ENCODE data around the gene MARCHF6. TPM values are rescaled to one million over a fixed set of nuclear protein-coding genes. Genes with fewer than 3 reads are reported as not detected.
A peak's percentile ranks its signal among the peaks of the same experiment; 100 is the strongest.

MARCHF6 gene
- total and polyA plus RNA-seq, 9 of the 15 experiments (the other 6 are each of a cell fraction or from before 2014, with no cell fraction given): 74.1 to 456 (median 116) TPM

DNA sequence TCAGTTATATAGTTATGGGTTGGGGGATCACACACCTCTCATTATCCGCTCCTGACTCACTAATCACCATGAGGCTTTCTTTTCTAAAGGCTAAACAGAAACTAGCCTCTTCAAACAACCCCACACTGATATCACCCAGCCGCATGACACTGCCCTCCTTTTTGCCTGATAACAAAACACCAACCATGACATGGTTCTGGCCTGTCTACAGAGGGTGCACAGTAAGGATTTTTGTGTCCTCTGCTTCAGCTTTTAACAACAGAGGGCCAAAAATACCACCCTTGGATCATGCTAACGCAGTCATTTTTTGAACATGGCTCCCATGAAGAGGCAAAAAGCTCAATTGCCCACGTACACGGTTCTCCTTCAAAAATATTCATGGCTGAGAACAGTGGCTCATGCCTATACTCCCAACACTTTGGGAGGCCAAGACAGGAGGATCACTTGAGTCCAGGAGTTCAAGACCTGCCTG is 49.8 kb upstream of the MARCHF6 start (continued):
- TF ChIP-seq, protein P1, sequence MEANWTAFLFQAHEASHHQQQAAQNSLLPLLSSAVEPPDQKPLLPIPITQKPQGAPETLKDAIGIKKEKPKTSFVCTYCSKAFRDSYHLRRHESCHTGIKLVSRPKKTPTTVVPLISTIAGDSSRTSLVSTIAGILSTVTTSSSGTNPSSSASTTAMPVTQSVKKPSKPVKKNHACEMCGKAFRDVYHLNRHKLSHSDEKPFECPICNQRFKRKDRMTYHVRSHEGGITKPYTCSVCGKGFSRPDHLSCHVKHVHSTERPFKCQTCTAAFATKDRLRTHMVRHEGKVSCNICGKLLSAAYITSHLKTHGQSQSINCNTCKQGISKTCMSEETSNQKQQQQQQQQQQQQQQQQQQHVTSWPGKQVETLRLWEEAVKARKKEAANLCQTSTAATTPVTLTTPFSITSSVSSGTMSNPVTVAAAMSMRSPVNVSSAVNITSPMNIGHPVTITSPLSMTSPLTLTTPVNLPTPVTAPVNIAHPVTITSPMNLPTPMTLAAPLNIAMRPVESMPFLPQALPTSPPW (CRISPR knock-in tag; IDR thresholded peaks at IDR 0.05): peak; percentile 64
- TF ChIP-seq ZNF175 (CRISPR knock-in tag; IDR thresholded peaks at IDR 0.05; ENCODE audit: low read depth) (peak; percentile 60; the same call in 1 of the 2 replicates), ZBTB8A (IDR thresholded peaks at IDR 0.05; ENCODE audit: partially characterized antibody) (no peak), HNRNPLL (IDR thresholded peaks at IDR 0.05; ENCODE audit: low read depth, low read length, poor library complexity, severe bottlenecking) (peak; percentile 11), NCOA4 (IDR thresholded peaks at IDR 0.05; ENCODE audit: partially characterized antibody) (no peak)
- TF ChIP-seq, protein P2, sequence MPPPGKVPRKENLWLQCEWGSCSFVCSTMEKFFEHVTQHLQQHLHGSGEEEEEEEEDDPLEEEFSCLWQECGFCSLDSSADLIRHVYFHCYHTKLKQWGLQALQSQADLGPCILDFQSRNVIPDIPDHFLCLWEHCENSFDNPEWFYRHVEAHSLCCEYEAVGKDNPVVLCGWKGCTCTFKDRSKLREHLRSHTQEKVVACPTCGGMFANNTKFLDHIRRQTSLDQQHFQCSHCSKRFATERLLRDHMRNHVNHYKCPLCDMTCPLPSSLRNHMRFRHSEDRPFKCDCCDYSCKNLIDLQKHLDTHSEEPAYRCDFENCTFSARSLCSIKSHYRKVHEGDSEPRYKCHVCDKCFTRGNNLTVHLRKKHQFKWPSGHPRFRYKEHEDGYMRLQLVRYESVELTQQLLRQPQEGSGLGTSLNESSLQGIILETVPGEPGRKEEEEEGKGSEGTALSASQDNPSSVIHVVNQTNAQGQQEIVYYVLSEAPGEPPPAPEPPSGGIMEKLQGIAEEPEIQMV (tag; conservative IDR thresholded peaks at IDR 0.05; ENCODE audit: low read depth): peak; percentile 70; the same call in 1 of the 2 replicates
- TF ChIP-seq, protein P3, sequence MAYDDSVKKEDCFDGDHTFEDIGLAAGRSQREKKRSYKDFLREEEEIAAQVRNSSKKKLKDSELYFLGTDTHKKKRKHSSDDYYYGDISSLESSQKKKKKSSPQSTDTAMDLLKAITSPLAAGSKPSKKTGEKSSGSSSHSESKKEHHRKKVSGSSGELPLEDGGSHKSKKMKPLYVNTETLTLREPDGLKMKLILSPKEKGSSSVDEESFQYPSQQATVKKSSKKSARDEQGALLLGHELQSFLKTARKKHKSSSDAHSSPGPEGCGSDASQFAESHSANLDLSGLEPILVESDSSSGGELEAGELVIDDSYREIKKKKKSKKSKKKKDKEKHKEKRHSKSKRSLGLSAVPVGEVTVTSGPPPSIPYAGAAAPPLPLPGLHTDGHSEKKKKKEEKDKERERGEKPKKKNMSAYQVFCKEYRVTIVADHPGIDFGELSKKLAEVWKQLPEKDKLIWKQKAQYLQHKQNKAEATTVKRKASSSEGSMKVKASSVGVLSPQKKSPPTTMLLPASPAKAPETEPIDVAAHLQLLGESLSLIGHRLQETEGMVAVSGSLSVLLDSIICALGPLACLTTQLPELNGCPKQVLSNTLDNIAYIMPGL (CRISPR knock-in tag; IDR thresholded peaks at IDR 0.05): no peak
- TF ChIP-seq, protein P4, sequence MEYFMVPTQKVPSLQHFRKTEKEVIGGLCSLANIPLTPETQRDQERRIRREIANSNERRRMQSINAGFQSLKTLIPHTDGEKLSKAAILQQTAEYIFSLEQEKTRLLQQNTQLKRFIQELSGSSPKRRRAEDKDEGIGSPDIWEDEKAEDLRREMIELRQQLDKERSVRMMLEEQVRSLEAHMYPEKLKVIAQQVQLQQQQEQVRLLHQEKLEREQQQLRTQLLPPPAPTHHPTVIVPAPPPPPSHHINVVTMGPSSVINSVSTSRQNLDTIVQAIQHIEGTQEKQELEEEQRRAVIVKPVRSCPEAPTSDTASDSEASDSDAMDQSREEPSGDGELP (CRISPR knock-in tag; IDR thresholded peaks at IDR 0.05; ENCODE audit: borderline replicate concordance): no peak
- TF ChIP-seq, protein P5, sequence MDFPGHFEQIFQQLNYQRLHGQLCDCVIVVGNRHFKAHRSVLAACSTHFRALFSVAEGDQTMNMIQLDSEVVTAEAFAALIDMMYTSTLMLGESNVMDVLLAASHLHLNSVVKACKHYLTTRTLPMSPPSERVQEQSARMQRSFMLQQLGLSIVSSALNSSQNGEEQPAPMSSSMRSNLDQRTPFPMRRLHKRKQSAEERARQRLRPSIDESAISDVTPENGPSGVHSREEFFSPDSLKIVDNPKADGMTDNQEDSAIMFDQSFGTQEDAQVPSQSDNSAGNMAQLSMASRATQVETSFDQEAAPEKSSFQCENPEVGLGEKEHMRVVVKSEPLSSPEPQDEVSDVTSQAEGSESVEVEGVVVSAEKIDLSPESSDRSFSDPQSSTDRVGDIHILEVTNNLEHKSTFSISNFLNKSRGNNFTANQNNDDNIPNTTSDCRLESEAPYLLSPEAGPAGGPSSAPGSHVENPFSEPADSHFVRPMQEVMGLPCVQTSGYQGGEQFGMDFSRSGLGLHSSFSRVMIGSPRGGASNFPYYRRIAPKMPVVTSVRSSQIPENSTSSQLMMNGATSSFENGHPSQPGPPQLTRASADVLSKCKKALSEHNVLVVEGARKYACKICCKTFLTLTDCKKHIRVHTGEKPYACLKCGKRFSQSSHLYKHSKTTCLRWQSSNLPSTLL (IDR thresholded peaks at IDR 0.05): no peak
- TF ChIP-seq, protein P6, sequence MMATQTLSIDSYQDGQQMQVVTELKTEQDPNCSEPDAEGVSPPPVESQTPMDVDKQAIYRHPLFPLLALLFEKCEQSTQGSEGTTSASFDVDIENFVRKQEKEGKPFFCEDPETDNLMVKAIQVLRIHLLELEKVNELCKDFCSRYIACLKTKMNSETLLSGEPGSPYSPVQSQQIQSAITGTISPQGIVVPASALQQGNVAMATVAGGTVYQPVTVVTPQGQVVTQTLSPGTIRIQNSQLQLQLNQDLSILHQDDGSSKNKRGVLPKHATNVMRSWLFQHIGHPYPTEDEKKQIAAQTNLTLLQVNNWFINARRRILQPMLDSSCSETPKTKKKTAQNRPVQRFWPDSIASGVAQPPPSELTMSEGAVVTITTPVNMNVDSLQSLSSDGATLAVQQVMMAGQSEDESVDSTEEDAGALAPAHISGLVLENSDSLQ (IDR thresholded peaks at IDR 0.05): peak; percentile 39; the same call in 1 of the 2 replicates
- TF ChIP-seq, protein P7, sequence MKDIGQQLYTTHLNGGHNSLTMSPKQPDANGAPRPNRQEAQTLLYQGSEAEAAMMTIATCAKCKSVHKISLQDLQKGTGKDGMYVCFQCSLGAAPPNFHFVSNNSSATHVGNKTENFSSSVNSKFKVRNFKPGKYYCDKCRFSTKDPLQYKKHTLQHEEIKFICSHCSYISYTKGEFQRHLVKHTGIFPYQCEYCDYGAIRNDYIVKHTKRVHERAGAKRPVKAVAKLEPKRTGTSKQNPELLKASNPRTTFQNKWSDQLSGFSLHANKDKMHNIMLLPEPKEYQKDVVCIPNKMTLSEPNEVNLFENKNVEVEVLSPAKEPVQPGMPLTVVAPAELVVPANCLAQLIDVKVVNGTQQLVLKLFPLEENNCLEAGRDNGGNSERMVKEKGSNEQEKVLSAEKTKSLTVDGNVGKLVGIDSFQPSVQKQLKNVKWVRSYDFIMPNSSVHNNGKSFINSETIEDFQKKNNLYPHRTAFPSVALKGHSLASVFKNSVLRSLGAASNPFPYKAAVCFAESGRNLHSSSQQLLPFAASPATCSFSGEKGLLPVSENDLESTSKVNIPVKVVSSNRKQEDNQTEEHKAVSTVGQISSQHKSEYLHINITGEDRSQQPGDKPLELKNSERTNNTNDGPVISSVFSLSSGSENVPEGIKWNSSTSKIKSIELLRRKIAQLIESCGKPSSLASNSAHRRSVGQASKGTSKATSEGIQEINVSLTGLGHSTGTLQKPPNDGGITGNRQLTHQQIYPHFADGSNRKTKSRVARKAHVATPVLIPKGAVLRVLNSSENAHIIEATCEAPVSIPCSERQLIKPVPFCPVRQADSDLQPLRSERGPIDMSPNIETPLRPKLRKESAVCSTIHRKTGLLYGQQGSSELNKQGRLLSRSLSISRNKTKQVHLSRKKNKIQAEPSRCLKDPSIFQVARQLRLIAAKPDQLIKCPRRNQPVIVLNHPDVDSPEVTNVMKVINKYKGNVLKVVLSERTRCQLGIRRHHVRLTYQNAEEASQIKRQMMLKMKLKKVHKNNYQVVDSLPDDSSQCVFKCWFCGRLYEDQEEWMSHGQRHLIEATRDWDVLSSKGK (CRISPR knock-in tag; IDR thresholded peaks at IDR 0.05): no peak
- TF ChIP-seq, protein P8, sequence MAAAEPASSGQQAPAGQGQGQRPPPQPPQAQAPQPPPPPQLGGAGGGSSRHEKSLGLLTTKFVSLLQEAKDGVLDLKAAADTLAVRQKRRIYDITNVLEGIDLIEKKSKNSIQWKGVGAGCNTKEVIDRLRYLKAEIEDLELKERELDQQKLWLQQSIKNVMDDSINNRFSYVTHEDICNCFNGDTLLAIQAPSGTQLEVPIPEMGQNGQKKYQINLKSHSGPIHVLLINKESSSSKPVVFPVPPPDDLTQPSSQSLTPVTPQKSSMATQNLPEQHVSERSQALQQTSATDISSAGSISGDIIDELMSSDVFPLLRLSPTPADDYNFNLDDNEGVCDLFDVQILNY (CRISPR knock-in tag; IDR thresholded peaks at IDR 0.05): no peak
